ENCODE measurements around the gene ITPKC.

DNA sequence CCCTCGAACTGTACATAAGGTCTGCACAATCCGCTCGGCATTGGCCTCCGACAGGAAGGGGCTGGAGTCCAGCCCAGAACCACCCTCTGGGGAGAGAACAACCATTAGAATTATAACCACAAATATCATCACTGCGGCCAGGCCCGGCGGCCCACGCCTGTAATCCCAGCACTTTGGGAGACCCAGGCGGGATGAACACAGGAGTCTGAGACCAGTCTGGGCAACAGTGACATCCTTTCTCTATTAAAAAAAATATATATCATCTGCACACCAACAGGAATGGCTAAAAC lies 11.6 kb upstream of the ITPKC start:
- TF ChIP-seq PCBP1 (IDR thresholded peaks at IDR 0.05; ENCODE audit: low read depth, low read length, poor library complexity, severe bottlenecking) (no peak), POLR2A (conservative IDR thresholded peaks at IDR 0.05) (no peak), CBX5 (IDR thresholded peaks at IDR 0.05; ENCODE audit: borderline replicate concordance, low read depth) (no peak), CEBPG (CRISPR knock-in tag; IDR thresholded peaks at IDR 0.05) (no peak), CEBPG (tag; conservative IDR thresholded peaks at IDR 0.05 in 1 of 2, IDR thresholded peaks at IDR 0.05 in 1 of 2) (no peak), MYNN (IDR thresholded peaks at IDR 0.05) (no peak), MYNN (CRISPR knock-in tag; IDR thresholded peaks at IDR 0.05) (no peak), YBX1 (IDR thresholded peaks at IDR 0.05) (no peak), TARDBP (IDR thresholded peaks at IDR 0.05) (no peak)
- TF ChIP-seq, protein P1, sequence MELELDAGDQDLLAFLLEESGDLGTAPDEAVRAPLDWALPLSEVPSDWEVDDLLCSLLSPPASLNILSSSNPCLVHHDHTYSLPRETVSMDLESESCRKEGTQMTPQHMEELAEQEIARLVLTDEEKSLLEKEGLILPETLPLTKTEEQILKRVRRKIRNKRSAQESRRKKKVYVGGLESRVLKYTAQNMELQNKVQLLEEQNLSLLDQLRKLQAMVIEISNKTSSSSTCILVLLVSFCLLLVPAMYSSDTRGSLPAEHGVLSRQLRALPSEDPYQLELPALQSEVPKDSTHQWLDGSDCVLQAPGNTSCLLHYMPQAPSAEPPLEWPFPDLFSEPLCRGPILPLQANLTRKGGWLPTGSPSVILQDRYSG (tag; conservative IDR thresholded peaks at IDR 0.05; ENCODE audit: low read depth), result no peak
- TF ChIP-seq, protein P2, sequence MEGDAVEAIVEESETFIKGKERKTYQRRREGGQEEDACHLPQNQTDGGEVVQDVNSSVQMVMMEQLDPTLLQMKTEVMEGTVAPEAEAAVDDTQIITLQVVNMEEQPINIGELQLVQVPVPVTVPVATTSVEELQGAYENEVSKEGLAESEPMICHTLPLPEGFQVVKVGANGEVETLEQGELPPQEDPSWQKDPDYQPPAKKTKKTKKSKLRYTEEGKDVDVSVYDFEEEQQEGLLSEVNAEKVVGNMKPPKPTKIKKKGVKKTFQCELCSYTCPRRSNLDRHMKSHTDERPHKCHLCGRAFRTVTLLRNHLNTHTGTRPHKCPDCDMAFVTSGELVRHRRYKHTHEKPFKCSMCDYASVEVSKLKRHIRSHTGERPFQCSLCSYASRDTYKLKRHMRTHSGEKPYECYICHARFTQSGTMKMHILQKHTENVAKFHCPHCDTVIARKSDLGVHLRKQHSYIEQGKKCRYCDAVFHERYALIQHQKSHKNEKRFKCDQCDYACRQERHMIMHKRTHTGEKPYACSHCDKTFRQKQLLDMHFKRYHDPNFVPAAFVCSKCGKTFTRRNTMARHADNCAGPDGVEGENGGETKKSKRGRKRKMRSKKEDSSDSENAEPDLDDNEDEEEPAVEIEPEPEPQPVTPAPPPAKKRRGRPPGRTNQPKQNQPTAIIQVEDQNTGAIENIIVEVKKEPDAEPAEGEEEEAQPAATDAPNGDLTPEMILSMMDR (IDR thresholded peaks at IDR 0.05 in 2 of 3, conservative IDR thresholded peaks at IDR 0.05 in 1 of 3; ENCODE audit: insufficient read depth in 2 of 3, low read depth in 1 of 3, low read length in 3 of 3), result no peak
- TF ChIP-seq, protein P3, sequence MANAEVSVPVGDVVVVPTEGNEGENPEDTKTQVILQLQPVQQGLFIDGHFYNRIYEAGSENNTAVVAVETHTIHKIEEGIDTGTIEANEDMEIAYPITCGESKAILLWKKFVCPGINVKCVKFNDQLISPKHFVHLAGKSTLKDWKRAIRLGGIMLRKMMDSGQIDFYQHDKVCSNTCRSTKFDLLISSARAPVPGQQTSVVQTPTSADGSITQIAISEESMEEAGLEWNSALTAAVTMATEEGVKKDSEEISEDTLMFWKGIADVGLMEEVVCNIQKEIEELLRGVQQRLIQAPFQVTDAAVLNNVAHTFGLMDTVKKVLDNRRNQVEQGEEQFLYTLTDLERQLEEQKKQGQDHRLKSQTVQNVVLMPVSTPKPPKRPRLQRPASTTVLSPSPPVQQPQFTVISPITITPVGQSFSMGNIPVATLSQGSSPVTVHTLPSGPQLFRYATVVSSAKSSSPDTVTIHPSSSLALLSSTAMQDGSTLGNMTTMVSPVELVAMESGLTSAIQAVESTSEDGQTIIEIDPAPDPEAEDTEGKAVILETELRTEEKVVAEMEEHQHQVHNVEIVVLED (CRISPR knock-in tag; IDR thresholded peaks at IDR 0.05), result no peak
- TF ChIP-seq, protein P4, sequence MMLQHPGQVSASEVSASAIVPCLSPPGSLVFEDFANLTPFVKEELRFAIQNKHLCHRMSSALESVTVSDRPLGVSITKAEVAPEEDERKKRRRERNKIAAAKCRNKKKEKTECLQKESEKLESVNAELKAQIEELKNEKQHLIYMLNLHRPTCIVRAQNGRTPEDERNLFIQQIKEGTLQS (IDR thresholded peaks at IDR 0.05), result no peak
- TF ChIP-seq, protein P4 (CRISPR knock-in tag; conservative IDR thresholded peaks at IDR 0.05), result no peak
